Esophagus squamous epithelium (tissue), 5 donors: ENCODE results near the gene TNFSF12. TPM values are rescaled to one million over a fixed set of nuclear protein-coding genes. Genes with fewer than 3 reads are reported as not detected.
A peak's percentile ranks its signal among the peaks of the same experiment; 100 is the strongest.

Experiments
- DNase-seq: peaks from one replicate; lab custom pipeline; 2025; lab: John Stamatoyannopoulos, UW
- H3K27ac ChIP-seq, 4 donors: fragments of 200-600 bp; sonication (generic); one replicate each; pipeline ENCODE4 v1.5.1; 2016 to 2019; ENCODE audit warnings: mild to moderate bottlenecking in 1 of 4
- H3K27me3 ChIP-seq, 4 donors: fragments of 200-600 bp; sonication (generic); 1 replicate in 3 of 4; 2 replicates in 1 of 4; pipeline versions ENCODE4 v1.5.1 to v1.6.0; 2017 to 2021; ENCODE audit warnings: antibody characterized with exemption in 1 of 4
- H3K36me3 ChIP-seq, 3 donors: fragments of 200-600 bp; sonication (generic); one replicate each; pipeline ENCODE4 v1.5.1; 2016 to 2019
- H3K4me1 ChIP-seq, 3 donors: fragments of 200-600 bp; sonication (generic); one replicate each; pipeline ENCODE4 v1.5.1; 2017 to 2019
- H3K4me3 ChIP-seq, 4 donors: fragments of 200-600 bp; sonication (generic); 1 replicate in 3 of 4; 2 replicates in 1 of 4; pipeline ENCODE4 v1.5.1; 2016 to 2019; ENCODE audit warnings: mild to moderate bottlenecking in 2 of 4, moderate library complexity in 1 of 4
- H3K9me3 ChIP-seq, 3 donors: fragments of 200-600 bp; sonication (generic); one replicate each; pipeline ENCODE4 v1.5.1; 2016 to 2019
- CTCF ChIP-seq, 6 experiments: fragments of 450-650 bp in 4 of 6; fragments of 200-600 bp in 2 of 6; sonication (generic) in 2 of 6; IDR thresholded peaks; one replicate each; pipeline ENCODE4 v1.5.1; 2016 to 2019; ENCODE audit warnings: antibody characterized with exemption in 6 of 6, mild to moderate bottlenecking in 4 of 6, moderate library complexity in 4 of 6
- POLR2A ChIP-seq, 4 donors: fragments of 450-650 bp; IDR thresholded peaks; one replicate each; pipeline ENCODE4 v1.6.1; 2017; ENCODE audit warnings: antibody characterized with exemption in 4 of 4, mild to moderate bottlenecking in 4 of 4, moderate library complexity in 3 of 4
- WGBS, 2 donors: methylation state at CpG; one replicate each; pipeline ENCODE4 v1.1.5; 2018; 5-methylcytosine and 5-hydroxymethylcytosine counted together
- intact Hi-C: fragments of 100-400 bp; cut with DNase I; formaldehyde crosslinking; loops from one replicate; pipeline ENCODE4 v1.15.0; 2022
- total RNA-seq, 4 donors: library from RNA; depleted of rRNA; stranded (reverse); fragments of >200 nt; gene quantifications; one replicate each; pipeline ENCODE4 v1.1.0, GENCODE V29; 2016
- donor health status: DM: yes; HTN: yes; CAD: no.

TNFSF12 gene
- total RNA-seq, 4 donors from 2014 or later: 3.5 to 41.6 (median 6.5) TPM

- WGBS, 2 donors: 50 to 80% methylated on average over 1 to 7 of the region's 30 CpGs
- H3K4me1 ChIP-seq: peaks cover 32 to 63% (median 46%) of the 10 kb centered on the region in 3 donors
- no peak for DNase-seq
- H3K9me3 ChIP-seq: no peaks in the 10 kb centered on the region
- H3K27me3 ChIP-seq: no peaks in the 10 kb centered on the region
- H3K4me3 ChIP-seq: peak overlapping the region in 2 of 4 donors; percentile 97 to 98
- intact Hi-C loops: no loop called here
- TF ChIP-seq POLR2A (IDR thresholded peaks at IDR 0.05) (no peak), CTCF (IDR thresholded peaks at IDR 0.05) (no peak)
- H3K27ac ChIP-seq: no peak overlapping the region
- H3K36me3 ChIP-seq: peaks cover 7 to 49% (median 32%) of the 10 kb centered on the region in 3 donors
Measured at GRCh38 chr17:7563115-7563869, 14.4 kb downstream of the TNFSF12 start.

GRCh38 chr17:7569571-7569970 is 20.7 kb downstream of the TNFSF12 start:
- no peak for DNase-seq
- Histone ChIP-seq H3K27ac (no peak overlapping the region), H3K36me3 (peaks cover 9 to 75% (median 31%) of the 10 kb centered on the region in 3 donors), H3K27me3 (no peaks in the 10 kb centered on the region), H3K4me3 (no peak overlapping the region), H3K9me3 (no peaks in the 10 kb centered on the region), H3K4me1 (peaks cover 12 to 26% (median 13%) of the 10 kb centered on the region in 3 donors)
- intact Hi-C loops: no loop called here
- no peak for TF ChIP-seq POLR2A (IDR thresholded peaks at IDR 0.05)
- TF ChIP-seq CTCF (IDR thresholded peaks at IDR 0.05): no peak
- WGBS, 2 donors: 68 to 77% methylated on average over 5 of the region's 5 CpGs

GRCh38 chr17:7570351-7570750 is 21.5 kb downstream of the TNFSF12 start:
- no peak for DNase-seq
- 67 to 97% methylated on average over 1 to 6 of the region's 10 CpGs for WGBS, 2 donors
- Histone ChIP-seq H3K36me3 (peaks cover 12 to 75% (median 32%) of the 10 kb centered on the region in 3 donors), H3K9me3 (no peaks in the 10 kb centered on the region), H3K4me3 (no peak overlapping the region), H3K27me3 (no peaks in the 10 kb centered on the region), H3K27ac (no peak overlapping the region), H3K4me1 (peaks cover 20 to 28% (median 20%) of the 10 kb centered on the region in 3 donors)
- TF ChIP-seq POLR2A (IDR thresholded peaks at IDR 0.05) (no peak), CTCF (IDR thresholded peaks at IDR 0.05) (no peak)
- intact Hi-C loops: no loop called here

GRCh38 chr17:7572338-7572587 is 23.4 kb downstream of the TNFSF12 start:
- intact Hi-C loops: no loop called here
- 0 to 3% methylated on average over 1 to 11 of the region's 11 CpGs for WGBS, 2 donors
- no peak for TF ChIP-seq POLR2A (IDR thresholded peaks at IDR 0.05)
- peak in 1 of 6 experiments; percentile 8 for TF ChIP-seq CTCF (IDR thresholded peaks at IDR 0.05)

GRCh38 chr17:7572588-7573323 is 23.9 kb downstream of the TNFSF12 start:
- Histone ChIP-seq H3K36me3 (peaks cover 34 to 75% (median 40%) of the 10 kb centered on the region in 3 donors), H3K27me3 (no peaks in the 10 kb centered on the region), H3K9me3 (no peaks in the 10 kb centered on the region), H3K4me3 (peak overlapping the region; percentile 73 to 100 (median 85)), H3K4me1 (peaks cover 34 to 52% (median 36%) of the 10 kb centered on the region in 3 donors), H3K27ac (peak overlapping the region; percentile 97 to 100 (median 98))
- DNase-seq: peak; percentile 98
- intact Hi-C loops: no loop called here
- TF ChIP-seq POLR2A (IDR thresholded peaks at IDR 0.05) (peak; percentile 31 to 98 (median 95)), CTCF (IDR thresholded peaks at IDR 0.05) (peak in 3 of 6 experiments; percentile 2 to 29 (median 18))
- WGBS, 2 donors: 0% methylated on average over 6 to 26 of the region's 73 CpGs

More at GRCh38 chr17:7572338-7572587, 23.4 kb downstream of the TNFSF12 start:
- no peak for DNase-seq
- H3K4me3 ChIP-seq: peak overlapping the region; percentile 34 to 100 (median 76)
- H3K27me3 ChIP-seq: no peaks in the 10 kb centered on the region
- H3K27ac ChIP-seq: peak overlapping the region; percentile 90 to 97 (median 94)
- H3K9me3 ChIP-seq: no peaks in the 10 kb centered on the region
- peaks cover 29 to 75% (median 38%) of the 10 kb centered on the region in 3 donors for H3K36me3 ChIP-seq
- peaks cover 34 to 47% (median 36%) of the 10 kb centered on the region in 3 donors for H3K4me1 ChIP-seq
